Measurements from ENCODE around the gene SLC49A4. TPM values are rescaled to one million over a fixed set of nuclear protein-coding genes. Genes with fewer than 3 reads are reported as not detected.
A peak's percentile ranks its signal among the peaks of the same experiment; 100 is the strongest.

Gene SLC49A4
- total RNA-seq, 6 experiments from 2014 or later: 5.5 to 8.6 (median 6.7) TPM

GRCh38 chr3:122857019-122857418, 62.1 kb downstream of the SLC49A4 start:
- H3K9me3 ChIP-seq: no peaks in the 10 kb centered on the region
- ATAC-seq (no peak), DNase-seq (no peak)
- TF ChIP-seq CTCF (IDR thresholded peaks at IDR 0.05): no peak
- no peak for TF ChIP-seq POLR2A (IDR thresholded peaks at IDR 0.05)
- no peak overlapping the region for H3K4me3 ChIP-seq
- peaks cover 0 to 4% (median 0%) of the 10 kb centered on the region in 4 donors for H3K36me3 ChIP-seq
- H3K27ac ChIP-seq: no peak overlapping the region
- WGBS (ENCODE audit: insufficient coverage, low coverage, low lambda C conversion rate, missing lambda C conversion rate): 38% methylated on average over 1 of the region's 1 CpG
- intact Hi-C loops (cut with DNase I): no loop called here
- H3K4me1 ChIP-seq: no peaks in the 10 kb centered on the region
- no peaks in the 10 kb centered on the region for H3K27me3 ChIP-seq

- ATAC-seq: no peak
- TF ChIP-seq CTCF (IDR thresholded peaks at IDR 0.05) (peak in 3 of 4 donors; percentile 39 to 44 (median 43)), POLR2A (IDR thresholded peaks at IDR 0.05) (no peak)
- Histone ChIP-seq H3K36me3 (peaks cover 0 to 4% (median 0%) of the 10 kb centered on the region in 4 donors), H3K27me3 (no peaks in the 10 kb centered on the region), H3K4me3 (no peak overlapping the region), H3K27ac (no peak overlapping the region), H3K9me3 (no peaks in the 10 kb centered on the region), H3K4me1 (no peaks in the 10 kb centered on the region)
- intact Hi-C loops (cut with DNase I): no loop called here
- WGBS (ENCODE audit: insufficient coverage, low coverage, low lambda C conversion rate, missing lambda C conversion rate): 55% methylated on average over 1 of the region's 1 CpG
- DNase-seq: no peak
Measured at GRCh38 chr3:122858373-122858772, 63.5 kb downstream of the SLC49A4 start.

- no peaks in the 10 kb centered on the region for H3K27me3 ChIP-seq
- peaks cover 0 to 4% (median 0%) of the 10 kb centered on the region in 4 donors for H3K36me3 ChIP-seq
- TF ChIP-seq CTCF (IDR thresholded peaks at IDR 0.05) (no peak), POLR2A (IDR thresholded peaks at IDR 0.05) (no peak)
- intact Hi-C loops (cut with DNase I): no loop called here
- ATAC-seq (no peak), DNase-seq (no peak)
- no peaks in the 10 kb centered on the region for H3K9me3 ChIP-seq
- 92% methylated on average over 5 of the region's 5 CpGs for WGBS (ENCODE audit: insufficient coverage, low coverage, low lambda C conversion rate, missing lambda C conversion rate)
- no peak overlapping the region for H3K27ac ChIP-seq
- no peaks in the 10 kb centered on the region for H3K4me1 ChIP-seq
- no peak overlapping the region for H3K4me3 ChIP-seq
Measured at GRCh38 chr3:122859021-122859805, 64.3 kb downstream of the SLC49A4 start.

- peaks cover 0 to 8% (median 2%) of the 10 kb centered on the region in 4 donors for H3K36me3 ChIP-seq
- DNase-seq: no peak
- no peaks in the 10 kb centered on the region for H3K9me3 ChIP-seq
- H3K4me1 ChIP-seq: no peaks in the 10 kb centered on the region
- no peak overlapping the region for H3K27ac ChIP-seq
- no peak for TF ChIP-seq CTCF (IDR thresholded peaks at IDR 0.05)
- no peak for TF ChIP-seq POLR2A (IDR thresholded peaks at IDR 0.05)
- H3K4me3 ChIP-seq: no peak overlapping the region
- H3K27me3 ChIP-seq: no peaks in the 10 kb centered on the region
- intact Hi-C loops (cut with DNase I): no loop called here
- ATAC-seq: no peak
Measured at GRCh38 chr3:122862381-122862780, 67.5 kb downstream of the SLC49A4 start.
